WI38 (cell line): ENCODE measurements around the gene LITAFD.
A peak's percentile ranks its signal among the peaks of the same experiment; 100 is the strongest.

Source experiments
- H3K4me3 ChIP-seq: 2 replicates; pipeline ENCODE4 v1.5.1; 2011; ENCODE audit warnings: low read depth, mild to moderate bottlenecking, control low read depth, low read length
- CTCF ChIP-seq: IDR thresholded peaks from 2 replicates; pipeline ENCODE4 v1.5.1; 2012; ENCODE audit warnings: low read depth, mild to moderate bottlenecking, control low read depth, low read length

LITAFD gene

DNA sequence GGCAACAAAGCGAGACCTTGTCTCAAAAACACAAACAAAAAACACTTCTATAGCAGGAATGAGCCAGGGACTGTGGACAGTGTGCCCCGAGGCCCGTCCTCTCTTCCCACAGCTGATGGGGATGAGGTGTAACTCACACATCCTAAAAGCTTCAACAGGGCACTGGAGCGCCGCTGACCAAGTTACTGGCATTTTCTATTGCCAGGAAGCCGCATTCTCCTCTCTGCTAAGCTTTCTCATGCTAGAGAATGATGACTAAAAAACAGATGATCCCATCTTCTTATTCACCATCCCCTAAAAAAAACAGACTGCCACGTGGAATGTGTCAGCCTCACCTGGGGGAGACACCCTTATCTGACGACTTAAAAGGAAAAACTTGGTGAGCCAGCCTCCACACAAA lies 29.6 kb upstream of the LITAFD start:
- no peak overlapping the region for H3K4me3 ChIP-seq
- no peak for TF ChIP-seq CTCF

GRCh38 chr16:8853150-8853549 lies 29.0 kb upstream of the LITAFD start:
- H3K4me3 ChIP-seq, result no peak overlapping the region
- no peak for TF ChIP-seq CTCF

DNA sequence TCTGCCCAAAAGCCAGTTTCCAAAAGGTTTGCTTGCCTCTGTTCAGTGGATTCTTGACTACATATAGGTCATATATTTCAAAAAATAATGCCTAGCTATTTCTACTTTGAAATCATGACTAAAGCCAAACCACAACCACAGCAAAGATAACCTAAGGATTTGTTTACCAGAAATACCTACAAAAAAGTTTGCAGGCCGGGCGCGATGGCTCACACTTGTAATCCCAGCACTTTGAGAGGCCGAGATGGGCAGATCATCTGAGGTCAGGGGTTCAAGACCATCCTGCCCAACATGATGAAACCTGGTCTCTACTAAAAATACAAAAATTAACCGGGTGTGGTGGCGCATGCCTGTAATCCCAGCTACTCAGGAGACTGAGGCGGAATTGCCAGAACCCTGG lies 28.5 kb upstream of the LITAFD start:
- no peak overlapping the region for H3K4me3 ChIP-seq
- TF ChIP-seq CTCF, result no peak

GRCh38 chr16:8854298-8854948 lies 27.7 kb upstream of the LITAFD start:
- no peak for TF ChIP-seq CTCF
- no peak overlapping the region for H3K4me3 ChIP-seq

DNA sequence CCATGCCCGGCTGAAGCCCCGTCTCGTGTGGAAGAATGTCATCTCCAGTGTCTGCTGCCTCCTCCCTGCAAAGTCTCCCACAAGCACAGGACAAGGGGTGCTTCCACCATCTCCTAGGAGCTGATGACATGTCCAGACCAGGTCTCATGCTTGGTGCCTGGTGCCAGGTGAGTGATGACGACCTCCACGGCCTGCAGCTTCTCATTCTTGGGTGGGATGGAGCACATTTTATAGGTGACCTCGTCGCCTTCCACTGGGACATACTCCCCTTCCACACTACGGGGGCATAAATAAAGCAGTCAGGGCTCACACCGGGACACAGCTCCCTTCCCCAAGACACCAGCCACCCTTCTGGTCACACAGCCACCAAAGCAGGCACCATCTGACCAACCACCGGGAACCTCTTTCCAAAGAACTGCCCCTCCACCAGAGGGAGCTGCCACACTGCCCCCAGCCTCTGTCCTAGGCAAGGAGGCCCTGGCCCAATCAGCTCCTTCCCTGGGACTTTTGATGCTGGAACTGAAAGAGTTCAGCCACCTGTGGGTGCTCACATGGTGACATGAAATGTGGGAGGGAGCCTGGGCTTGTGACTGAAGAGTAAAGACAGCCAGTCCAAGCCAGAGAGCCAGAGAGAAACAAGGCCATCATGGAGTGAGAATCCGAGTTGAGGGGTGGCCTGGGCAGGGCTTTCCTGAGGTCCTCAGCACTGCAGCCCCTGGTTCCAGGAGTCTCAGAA lies 26.9 kb upstream of the LITAFD start:
- TF ChIP-seq CTCF, result 0 out of 2 replicates have a peak, but pooled peaks have one; percentile 10
- no peak overlapping the region for H3K4me3 ChIP-seq

DNA sequence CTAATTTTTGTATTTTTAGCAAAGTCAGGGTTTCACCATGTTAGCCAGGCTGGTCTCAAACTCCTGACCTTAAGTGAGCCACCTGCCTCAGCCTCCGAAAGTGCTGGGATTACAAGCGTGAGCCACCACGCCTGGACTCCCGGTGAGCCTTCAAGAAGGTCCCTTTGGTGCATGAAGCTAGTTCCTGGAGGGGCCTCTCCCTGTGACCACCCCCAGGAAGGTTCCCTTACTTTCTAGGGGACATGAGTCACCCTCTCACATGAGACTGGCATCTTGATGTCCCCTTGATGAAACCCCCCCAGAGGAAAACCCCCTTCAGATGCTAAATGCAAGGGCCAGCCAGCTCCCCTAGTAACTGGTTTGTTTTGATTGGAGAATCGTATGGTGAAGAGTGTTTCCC lies 26.2 kb upstream of the LITAFD start:
- no peak overlapping the region for H3K4me3 ChIP-seq
- TF ChIP-seq CTCF, result no peak
